CD8-positive, alpha-beta memory T cell (primary cell): ENCODE data around the gene SUN2. TPM values are rescaled to one million over a fixed set of nuclear protein-coding genes. Genes with fewer than 3 reads are reported as not detected.
A peak's percentile ranks its signal among the peaks of the same experiment; 100 is the strongest.

Source experiments
- CTCF ChIA-PET: fragments of 350-600 bp; sonication (Branson Sonifier 250); formaldehyde crosslinking; loops from one replicate; lab custom pipeline; 2021; ENCODE audit warnings: antibody characterized with exemption; lab: Charles Lee
- POLR2A ChIA-PET: fragments of 350-600 bp; sonication (Branson Sonifier 250); formaldehyde crosslinking; loops from one replicate; lab custom pipeline; 2021; ENCODE audit warnings: antibody characterized with exemption; lab: Charles Lee
- DNase-seq, 5 donors: peaks; one replicate each; pipeline versions ENCODE4 v3.0.0 to v3.0.0-alpha.2; 2020 to 2022; ENCODE audit warnings: mixed read lengths in 1 of 5
- H3K27ac ChIP-seq: one replicate; pipeline ENCODE4 v1.7.0; 2013; ENCODE audit warnings: low read depth, mild to moderate bottlenecking, low read length, moderate library complexity
- H3K27me3 ChIP-seq: 2 replicates; pipeline ENCODE4 v1.7.0; 2013; ENCODE audit warnings: low read length, mild to moderate bottlenecking; ENCODE audit not compliant: insufficient read depth, poor library complexity, severe bottlenecking
- H3K36me3 ChIP-seq: 2 replicates; pipeline ENCODE4 v1.7.0; 2013; ENCODE audit warnings: mild to moderate bottlenecking, low read length, moderate library complexity; ENCODE audit not compliant: insufficient read depth
- H3K4me1 ChIP-seq: 2 replicates; pipeline ENCODE4 v1.7.0; 2013; ENCODE audit warnings: mild to moderate bottlenecking, low read length, moderate library complexity; ENCODE audit not compliant: insufficient read depth
- H3K4me3 ChIP-seq: 2 replicates; pipeline ENCODE4 v1.7.0; 2013; ENCODE audit warnings: mild to moderate bottlenecking, low read length
- H3K9me3 ChIP-seq: 2 replicates; pipeline ENCODE4 v1.7.0; 2013; ENCODE audit warnings: mild to moderate bottlenecking, low read length
- H3K27ac Mint-ChIP-seq, 8 donors: one replicate each; pipeline ENCODE4 v1.8.0; 2020 to 2021; ENCODE audit warnings: mixed read lengths in 8 of 8, mild to moderate bottlenecking in 6 of 8, inconsistent platforms in 3 of 8, moderate library complexity in 3 of 8
- H3K27me3 Mint-ChIP-seq, 2 donors: one replicate each; pipeline ENCODE4 v1.8.0; 2020 to 2021; ENCODE audit warnings: mixed read lengths in 2 of 2, mild to moderate bottlenecking in 1 of 2, moderate library complexity in 1 of 2
- H3K36me3 Mint-ChIP-seq, 3 donors: one replicate each; pipeline ENCODE4 v1.8.0; 2020 to 2021; ENCODE audit warnings: mixed read lengths in 3 of 3, inconsistent platforms in 1 of 3, mild to moderate bottlenecking in 1 of 3
- H3K4me1 Mint-ChIP-seq, 3 donors: one replicate each; pipeline ENCODE4 v1.8.0; 2020 to 2021; ENCODE audit warnings: mixed read lengths in 3 of 3, inconsistent platforms in 1 of 3, mild to moderate bottlenecking in 1 of 3
- H3K4me3 Mint-ChIP-seq, 7 donors: one replicate each; pipeline ENCODE4 v1.8.0; 2020 to 2021; ENCODE audit warnings: mixed read lengths in 7 of 7, mild to moderate bottlenecking in 6 of 7, moderate library complexity in 4 of 7, inconsistent platforms in 2 of 7
- H3K9me3 Mint-ChIP-seq, 5 donors: one replicate each; pipeline ENCODE4 v1.8.0; 2020 to 2022; ENCODE audit warnings: mixed read lengths in 5 of 5, mild to moderate bottlenecking in 3 of 5, moderate library complexity in 2 of 5, inconsistent platforms in 1 of 5
- polyA plus RNA-seq: library from polyadenylated mRNA; unstranded; fragments of 300-500 nt; fragmentation: Illumina TruSeq; gene quantifications from one replicate; pipeline ENCODE4 v1.2.3, GENCODE V29; 2021
- total RNA-seq, 2 experiments: library from RNA; stranded (reverse); gene quantifications; one replicate each; pipeline ENCODE4 v1.2.3, GENCODE V29; 2021

Gene SUN2
- total and polyA plus RNA-seq, 3 experiments from 2014 or later = 168 to 753 (median 185) TPM

- Histone ChIP-seq H3K9me3 (no peaks in the 10 kb centered on the region), H3K4me3 (peak overlapping the region; percentile 82), H3K27ac (peak overlapping the region; percentile 74), H3K36me3 (no peaks in the 10 kb centered on the region), H3K4me1 (peaks cover 47% of the 10 kb centered on the region), H3K27me3 (no peaks in the 10 kb centered on the region)
- Mint-ChIP-seq H3K9me3 (peaks cover 0 to under 1% (median 0%) of the 10 kb centered on the region in 5 donors), H3K27me3 (peaks cover 0 to 3% of the 10 kb centered on the region in 2 donors), H3K4me1 (peaks cover 61 to 72% (median 66%) of the 10 kb centered on the region in 3 donors), H3K36me3 (peaks cover 0 to 40% (median 5%) of the 10 kb centered on the region in 3 donors), H3K4me3 (peak overlapping the region; percentile 91 to 95 (median 93)), H3K27ac (peak overlapping the region; percentile 74 to 98 (median 95))
- DNase-seq = peak; percentile 17 to 56 (median 32)
- CTCF ChIA-PET = interaction anchor here (0.9 to 1.8 kb wide), 8 partner anchors 9 to 86 kb away, joined by 3 to 5 read pairs (median 4); partner anchors contain the start of gene TOMM22
- POLR2A ChIA-PET = interaction anchor here (0.5 to 4.2 kb wide), 19 partner anchors 9 to 862 kb away, joined by 3 to 36 read pairs (median 4); partner anchors contain the start of genes ANKRD54, CBX6 and TOMM22
Observed at GRCh38 chr22:38706101-38706900, 49.5 kb downstream of the SUN2 start.

DNA sequence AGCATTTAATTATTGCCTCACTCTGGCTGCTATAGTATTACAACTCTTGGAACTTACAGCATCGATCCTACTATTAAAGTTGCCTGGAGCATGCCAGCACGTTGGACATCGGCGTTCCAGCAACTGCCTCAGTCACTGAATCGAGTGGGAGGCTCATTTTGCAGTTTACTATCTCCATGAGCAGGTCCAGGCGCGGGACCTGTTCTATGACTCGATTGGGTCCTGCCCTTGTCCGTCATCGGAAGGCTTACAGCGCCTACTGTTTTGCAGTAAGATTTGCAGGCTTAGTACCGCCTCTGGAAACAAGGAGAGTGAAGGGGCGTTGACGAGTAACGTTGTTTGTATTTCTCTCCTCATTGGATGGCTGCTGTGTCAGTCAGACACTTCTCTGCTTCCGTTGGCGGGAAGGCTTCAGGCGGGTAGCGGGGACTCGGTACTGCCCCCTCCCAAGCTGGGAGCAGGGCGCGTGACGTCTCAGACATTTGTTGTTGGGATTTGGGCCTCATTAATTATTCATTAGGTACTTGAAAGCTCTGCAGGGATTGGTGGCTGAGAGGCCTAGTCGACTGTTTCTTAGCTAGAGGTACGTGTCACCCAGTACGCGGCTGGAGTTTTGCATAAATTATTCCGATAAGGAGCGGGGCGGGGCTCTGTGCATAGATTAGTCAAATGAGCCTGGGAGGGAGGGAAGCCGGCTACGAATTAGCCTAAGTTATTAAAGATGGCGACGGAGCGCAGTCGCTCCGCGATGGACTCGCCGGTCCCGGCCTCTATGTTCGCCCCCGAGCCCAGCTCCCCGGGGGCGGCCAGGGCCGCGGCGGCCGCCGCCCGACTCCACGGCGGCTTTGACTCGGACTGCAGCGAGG lies 50.3 kb downstream of the SUN2 start, which contains the start of gene GTPBP1:
Gene GTPBP1, plus strand, starts transcription at position 710 of the 866 bp plus-strand sequence. Its CDS starts 12 bp downstream, at position 722.
- peaks cover 48% of the 10 kb centered on the region for H3K4me1 ChIP-seq
- ChIA-PET POLR2A (interaction anchor here (0.5 to 4.2 kb wide), 17 partner anchors 8 to 1555 kb away, joined by 3 to 36 read pairs (median 4); partner anchors contain the start of genes ANKRD54, CBX6 and TOMM22), CTCF (interaction anchor here (0.9 to 1.4 kb wide), 7 partner anchors 9 to 53 kb away, joined by 3 to 5 read pairs (median 3); partner anchors contain the start of gene TOMM22)
- H3K27me3 Mint-ChIP-seq = peaks cover 0 to 5% of the 10 kb centered on the region in 2 donors
- peak within 1 kb of the TSS; percentile 82 for H3K4me3 ChIP-seq
- no peaks in the 10 kb centered on the region for H3K36me3 ChIP-seq
- no peaks in the 10 kb centered on the region for H3K27me3 ChIP-seq
- DNase-seq = peak; percentile 94 to 99 (median 98)
- peak within 1 kb of the TSS; percentile 74 for H3K27ac ChIP-seq
- H3K4me1 Mint-ChIP-seq = peaks cover 55 to 69% (median 60%) of the 10 kb centered on the region in 3 donors
- peaks cover 0 to 36% (median 2%) of the 10 kb centered on the region in 3 donors for H3K36me3 Mint-ChIP-seq
- no peaks in the 10 kb centered on the region for H3K9me3 ChIP-seq
- H3K27ac Mint-ChIP-seq = peak within 1 kb of the TSS; percentile 89 to 100 (median 98)
- peak within 1 kb of the TSS; percentile 91 to 95 (median 93) for H3K4me3 Mint-ChIP-seq
- H3K9me3 Mint-ChIP-seq = peaks cover 0 to 2% (median 0%) of the 10 kb centered on the region in 5 donors

DNA sequence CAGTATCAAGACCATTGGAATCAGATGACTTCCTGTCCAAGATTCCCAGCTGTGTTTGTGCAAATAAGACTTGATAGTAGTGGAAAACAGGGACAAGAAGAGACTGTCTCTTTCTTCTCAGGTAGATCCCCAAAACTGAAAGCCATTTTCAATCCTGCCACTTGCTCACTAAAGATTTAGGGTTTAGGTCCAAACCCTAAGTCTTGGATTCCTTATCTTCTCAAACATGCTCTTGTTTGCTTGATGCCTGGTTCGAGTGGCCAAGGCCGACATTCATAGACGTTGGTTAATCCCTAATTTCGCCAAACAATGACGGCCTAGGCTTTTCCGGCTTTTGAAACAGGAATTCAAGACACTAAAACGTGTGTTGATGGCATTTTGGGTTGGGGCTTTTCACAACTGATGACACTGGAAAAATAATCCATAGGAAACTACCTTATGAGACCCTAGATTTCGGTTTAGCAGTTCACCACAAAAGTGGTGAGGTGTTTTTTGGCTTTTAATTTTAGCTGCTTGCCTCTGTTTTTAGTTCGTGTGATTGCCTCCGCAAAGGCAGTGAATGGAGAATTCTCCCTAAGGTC lies 51.1 kb downstream of the SUN2 start:
- ChIA-PET POLR2A (interaction anchor here (0.6 to 4.2 kb wide), 3 partner anchors 26 to 501 kb away, joined by 3 to 31 read pairs (median 4); no protein-coding TSS in a partner anchor), CTCF (interaction anchor here (0.9 to 1.4 kb wide), 3 partner anchors 15 to 54 kb away, joined by 3 to 5 read pairs (median 3); partner anchors contain the start of gene TOMM22)
- no peak for DNase-seq
- H3K27ac Mint-ChIP-seq = peak overlapping the region; percentile 85 to 100 (median 97)
- H3K4me1 ChIP-seq = peaks cover 47% of the 10 kb centered on the region
- peaks cover 0 to 6% of the 10 kb centered on the region in 2 donors for H3K27me3 Mint-ChIP-seq
- peaks cover 0 to 2% (median 0%) of the 10 kb centered on the region in 5 donors for H3K9me3 Mint-ChIP-seq
- no peaks in the 10 kb centered on the region for H3K36me3 ChIP-seq
- H3K4me1 Mint-ChIP-seq = peaks cover 54 to 69% (median 59%) of the 10 kb centered on the region in 3 donors
- peaks cover 0 to 33% (median 2%) of the 10 kb centered on the region in 3 donors for H3K36me3 Mint-ChIP-seq
- peak overlapping the region; percentile 52 for H3K4me3 ChIP-seq
- H3K9me3 ChIP-seq = no peaks in the 10 kb centered on the region
- peak overlapping the region; percentile 75 to 91 (median 87) for H3K4me3 Mint-ChIP-seq
- no peaks in the 10 kb centered on the region for H3K27me3 ChIP-seq
- H3K27ac ChIP-seq = peak overlapping the region; percentile 65

DNA sequence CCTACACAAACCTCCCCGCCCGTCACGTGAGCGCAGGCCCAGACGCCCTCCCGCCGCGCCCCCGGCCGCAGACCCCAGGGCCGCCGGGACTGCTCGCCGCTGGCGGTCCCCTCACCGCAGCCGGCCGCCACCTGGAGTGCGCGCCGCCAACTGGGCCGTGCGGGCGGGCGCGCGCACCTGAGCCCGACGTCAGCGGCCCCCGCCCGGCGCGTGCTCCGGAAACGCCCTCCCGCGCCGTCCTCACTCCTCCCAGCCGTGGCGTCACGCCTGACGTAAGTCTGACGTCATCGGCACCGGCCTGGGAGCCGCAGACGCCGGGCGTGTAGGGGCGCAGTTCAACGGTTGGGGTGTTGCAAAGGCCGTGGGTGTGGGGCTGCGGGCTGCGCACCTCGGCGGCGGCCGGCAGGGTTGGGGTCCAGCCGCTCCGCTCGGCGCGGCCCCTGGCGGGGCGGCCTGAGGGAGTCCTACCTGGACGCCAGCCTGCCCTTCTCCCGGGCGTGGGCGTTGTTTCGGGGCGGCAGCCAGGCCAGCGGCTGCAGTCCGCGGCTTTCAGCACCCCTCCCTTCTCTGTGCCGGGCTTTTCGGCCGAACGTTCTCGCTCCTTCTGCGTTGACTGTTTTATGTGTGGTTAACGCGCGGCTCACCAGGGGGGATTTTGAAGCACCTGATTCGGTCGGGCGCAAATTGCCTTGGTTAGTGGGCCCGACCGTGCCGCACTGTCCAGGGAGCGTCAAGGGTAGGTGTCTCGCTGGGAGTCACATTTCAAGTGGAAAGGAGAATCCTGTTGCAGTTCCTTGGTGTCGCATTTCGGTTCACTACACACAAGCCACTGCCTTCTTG lies 54.8 kb downstream of the SUN2 start, which contains the start of gene JOSD1:
Gene JOSD1, minus strand, starts transcription at position 155 of the 840 bp plus-strand sequence. CDS start 956 bp downstream, outside the sequence.
- Histone ChIP-seq H3K36me3 (no peaks in the 10 kb centered on the region), H3K27ac (peak within 1 kb of the TSS; percentile 98), H3K4me3 (peak within 1 kb of the TSS; percentile 92), H3K4me1 (peaks cover 59% of the 10 kb centered on the region), H3K9me3 (no peaks in the 10 kb centered on the region), H3K27me3 (no peaks in the 10 kb centered on the region)
- Mint-ChIP-seq H3K27me3 (peaks cover 0 to 6% of the 10 kb centered on the region in 2 donors), H3K4me1 (peaks cover 57 to 75% (median 63%) of the 10 kb centered on the region in 3 donors), H3K4me3 (peak within 1 kb of the TSS; percentile 86 to 98 (median 93)), H3K36me3 (peaks cover 0 to 37% (median 4%) of the 10 kb centered on the region in 3 donors), H3K9me3 (peaks cover 0 to 2% (median 0%) of the 10 kb centered on the region in 5 donors), H3K27ac (peak within 1 kb of the TSS; percentile 94 to 100 (median 100))
- CTCF ChIA-PET = interaction anchor here (2.5 kb wide), 1 partner anchor 19 kb away, joined by 19 read pairs; the partner anchor contains the start of gene TOMM22
- POLR2A ChIA-PET = interaction anchor here (1.1 to 2.3 kb wide), 2 partner anchors 19 kb away, joined by 3 to 9 read pairs; partner anchors contain the start of gene TOMM22
- DNase-seq = peak; percentile 98 to 99 (median 99)

DNA sequence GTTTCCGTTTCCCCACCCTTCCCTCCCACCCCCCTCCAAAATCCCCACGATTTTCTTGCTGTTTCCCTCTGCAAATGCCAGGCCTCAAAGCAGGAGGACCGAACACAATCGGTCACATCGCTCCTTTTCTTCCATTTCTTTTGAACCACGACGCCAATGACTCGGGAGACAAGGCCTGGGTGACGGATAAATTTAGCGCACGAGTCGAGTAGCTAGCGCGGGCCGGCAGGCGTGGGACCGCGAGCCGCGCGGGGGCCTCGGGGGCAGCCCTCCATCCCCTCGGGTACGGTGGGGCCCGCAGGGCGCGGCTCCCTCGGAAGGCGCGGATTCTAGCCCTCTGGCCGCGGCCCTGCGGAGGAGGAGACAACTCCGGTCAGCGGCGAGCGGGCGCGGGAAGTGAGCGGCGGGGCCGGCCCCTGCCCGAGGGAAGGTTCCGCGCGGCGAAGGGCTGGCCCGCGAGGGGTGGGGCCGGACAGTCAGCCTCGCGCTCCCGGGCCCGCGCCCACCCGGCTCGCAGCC lies 55.5 kb downstream of the SUN2 start:
- no peak for DNase-seq
- CTCF ChIA-PET = interaction anchor here (2.5 kb wide), 1 partner anchor 19 kb away, joined by 19 read pairs; the partner anchor contains the start of gene TOMM22
- Histone ChIP-seq H3K9me3 (no peaks in the 10 kb centered on the region), H3K36me3 (no peaks in the 10 kb centered on the region), H3K27me3 (no peaks in the 10 kb centered on the region), H3K27ac (peak overlapping the region; percentile 98), H3K4me1 (peaks cover 59% of the 10 kb centered on the region), H3K4me3 (peak overlapping the region; percentile 77)
- peak overlapping the region; percentile 86 to 97 (median 93) for H3K4me3 Mint-ChIP-seq
- H3K4me1 Mint-ChIP-seq = peaks cover 59 to 77% (median 66%) of the 10 kb centered on the region in 3 donors
- POLR2A ChIA-PET = interaction anchor here (1.4 to 2.3 kb wide), 2 partner anchors 19 to 25 kb away, joined by 3 to 9 read pairs; partner anchors contain the start of gene TOMM22
- H3K27ac Mint-ChIP-seq = peak overlapping the region; percentile 94 to 100 (median 98)
- H3K9me3 Mint-ChIP-seq = peaks cover 0 to 2% (median 0%) of the 10 kb centered on the region in 5 donors
- H3K27me3 Mint-ChIP-seq = peaks cover 0 to 6% of the 10 kb centered on the region in 2 donors
- H3K36me3 Mint-ChIP-seq = peaks cover 0 to 37% (median 4%) of the 10 kb centered on the region in 3 donors

DNA sequence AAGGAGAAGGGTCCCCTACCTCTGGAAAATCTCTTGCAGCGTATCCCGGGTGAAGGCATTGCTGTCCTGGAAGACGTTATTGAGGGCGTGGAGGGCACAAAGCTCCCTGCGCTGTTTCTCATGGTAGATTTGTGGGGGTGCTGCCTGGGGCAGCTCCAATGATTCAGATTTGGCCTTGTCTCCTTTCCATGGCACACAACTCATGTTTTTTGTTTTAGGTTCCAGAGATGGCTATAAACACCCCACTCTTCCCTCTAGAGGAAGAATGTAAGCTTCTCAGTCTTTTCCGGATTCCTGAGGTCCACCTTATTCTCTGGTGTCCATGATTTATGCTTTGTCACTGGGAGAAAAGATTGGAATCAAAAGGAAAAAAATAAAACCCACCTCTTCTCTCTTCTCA lies 56.0 kb downstream of the SUN2 start:
- Histone ChIP-seq H3K4me3 (peak overlapping the region; percentile 77), H3K36me3 (no peaks in the 10 kb centered on the region), H3K4me1 (peaks cover 55% of the 10 kb centered on the region), H3K27ac (peak overlapping the region; percentile 98), H3K9me3 (no peaks in the 10 kb centered on the region), H3K27me3 (no peaks in the 10 kb centered on the region)
- Mint-ChIP-seq H3K4me3 (peak overlapping the region; percentile 82 to 96 (median 90)), H3K4me1 (peaks cover 55 to 77% (median 66%) of the 10 kb centered on the region in 3 donors), H3K27me3 (peaks cover 0 to 6% of the 10 kb centered on the region in 2 donors), H3K27ac (peak overlapping the region; percentile 94 to 100 (median 98)), H3K9me3 (peaks cover 0 to 2% (median 0%) of the 10 kb centered on the region in 5 donors), H3K36me3 (peaks cover 0 to 42% (median 5%) of the 10 kb centered on the region in 3 donors)
- DNase-seq = peak in 1 of 5 donors; percentile 21
- ChIA-PET POLR2A (interaction anchor here (1.4 to 2.3 kb wide), 2 partner anchors 18 to 25 kb away, joined by 3 to 9 read pairs; partner anchors contain the start of gene TOMM22), CTCF (interaction anchor here (1.3 to 2.5 kb wide), 2 partner anchors 13 to 18 kb away, joined by 4 to 19 read pairs; partner anchors contain the start of gene TOMM22)
